T-helper 2 cell treated with Interferon-gamma antibody and Interleukin-4, amounts not matched to agents 5 μg/mL and 100 μg/mL, for 36 hours (primary cell): ENCODE data around the gene SGO1.

Experiments used
- DNase-seq: peaks from one replicate; pipeline ENCODE4 v3.0.0; 2021; ENCODE audit warnings: low spot score
- H3K27ac Mint-ChIP-seq: one replicate; pipeline ENCODE4 v1.8.0; 2021; ENCODE audit warnings: mild to moderate bottlenecking, mixed read lengths
- H3K27me3 Mint-ChIP-seq: one replicate; pipeline ENCODE4 v1.8.0; 2021; ENCODE audit warnings: low read depth, mixed read lengths
- H3K36me3 Mint-ChIP-seq: one replicate; pipeline ENCODE4 v1.8.0; 2021; ENCODE audit warnings: low read depth, mixed read lengths
- H3K4me1 Mint-ChIP-seq: one replicate; pipeline ENCODE4 v1.8.0; 2021; ENCODE audit warnings: low read depth, mixed read lengths
- H3K4me3 Mint-ChIP-seq: one replicate; pipeline ENCODE4 v1.8.0; 2022; ENCODE audit warnings: mild to moderate bottlenecking, moderate library complexity, mixed read lengths
- H3K9me3 Mint-ChIP-seq: one replicate; pipeline ENCODE4 v1.8.0; 2021; ENCODE audit warnings: mixed read lengths

The SGO1 gene

GRCh38 chr3:20142517-20142916 is 43.5 kb downstream of the SGO1 start:
- no peaks in the 10 kb centered on the region for H3K27me3 Mint-ChIP-seq
- H3K4me1 Mint-ChIP-seq: peaks cover 3% of the 10 kb centered on the region
- peaks cover 39% of the 10 kb centered on the region for H3K36me3 Mint-ChIP-seq
- DNase-seq: no peak
- no peak overlapping the region for H3K27ac Mint-ChIP-seq
- no peak overlapping the region for H3K4me3 Mint-ChIP-seq
- no peaks in the 10 kb centered on the region for H3K9me3 Mint-ChIP-seq

- H3K36me3 Mint-ChIP-seq: peaks cover 42% of the 10 kb centered on the region
- H3K27ac Mint-ChIP-seq: no peak overlapping the region
- peaks cover 3% of the 10 kb centered on the region for H3K4me1 Mint-ChIP-seq
- H3K4me3 Mint-ChIP-seq: no peak overlapping the region
- H3K27me3 Mint-ChIP-seq: no peaks in the 10 kb centered on the region
- no peak for DNase-seq
- H3K9me3 Mint-ChIP-seq: no peaks in the 10 kb centered on the region
Measured at GRCh38 chr3:20141851-20142250, 44.2 kb downstream of the SGO1 start.

GRCh38 chr3:20141316-20141715 is 44.7 kb downstream of the SGO1 start:
- Mint-ChIP-seq H3K4me1 (peaks cover 3% of the 10 kb centered on the region), H3K27me3 (no peaks in the 10 kb centered on the region), H3K9me3 (no peaks in the 10 kb centered on the region), H3K36me3 (peaks cover 41% of the 10 kb centered on the region), H3K27ac (no peak overlapping the region), H3K4me3 (no peak overlapping the region)
- no peak for DNase-seq

GRCh38 chr3:20140881-20141280 is 45.1 kb downstream of the SGO1 start:
- peaks cover 42% of the 10 kb centered on the region for H3K36me3 Mint-ChIP-seq

GRCh38 chr3:20137647-20138046 is 48.4 kb downstream of the SGO1 start:
- H3K36me3 Mint-ChIP-seq: peaks cover 32% of the 10 kb centered on the region
- H3K4me1 Mint-ChIP-seq: no peaks in the 10 kb centered on the region

More at GRCh38 chr3:20140881-20141280, 45.1 kb downstream of the SGO1 start:
- Mint-ChIP-seq H3K27me3 (no peaks in the 10 kb centered on the region), H3K4me3 (no peak overlapping the region), H3K4me1 (peaks cover 3% of the 10 kb centered on the region), H3K9me3 (no peaks in the 10 kb centered on the region), H3K27ac (no peak overlapping the region)
- DNase-seq: no peak

GRCh38 chr3:20136231-20136630 is 49.8 kb downstream of the SGO1 start:
- H3K27ac Mint-ChIP-seq: no peak overlapping the region
- no peak overlapping the region for H3K4me3 Mint-ChIP-seq

More at GRCh38 chr3:20137647-20138046, 48.4 kb downstream of the SGO1 start:
- no peaks in the 10 kb centered on the region for H3K9me3 Mint-ChIP-seq
- no peak overlapping the region for H3K27ac Mint-ChIP-seq
- DNase-seq: no peak
- no peak overlapping the region for H3K4me3 Mint-ChIP-seq
- H3K27me3 Mint-ChIP-seq: no peaks in the 10 kb centered on the region

GRCh38 chr3:20130106-20130505 is 55.9 kb downstream of the SGO1 start:
- no peaks in the 10 kb centered on the region for H3K9me3 Mint-ChIP-seq
- H3K36me3 Mint-ChIP-seq: peaks cover 39% of the 10 kb centered on the region
- no peaks in the 10 kb centered on the region for H3K27me3 Mint-ChIP-seq
- H3K4me1 Mint-ChIP-seq: peaks cover 4% of the 10 kb centered on the region
- no peak overlapping the region for H3K27ac Mint-ChIP-seq
- no peak for DNase-seq
- H3K4me3 Mint-ChIP-seq: no peak overlapping the region

More at GRCh38 chr3:20136231-20136630, 49.8 kb downstream of the SGO1 start:
- Mint-ChIP-seq H3K36me3 (peaks cover 22% of the 10 kb centered on the region), H3K9me3 (no peaks in the 10 kb centered on the region), H3K4me1 (no peaks in the 10 kb centered on the region), H3K27me3 (no peaks in the 10 kb centered on the region)
- DNase-seq: no peak

GRCh38 chr3:20128358-20128757 is 57.6 kb downstream of the SGO1 start:
- H3K4me3 Mint-ChIP-seq: no peak overlapping the region
- H3K4me1 Mint-ChIP-seq: peaks cover 4% of the 10 kb centered on the region
- peaks cover 52% of the 10 kb centered on the region for H3K36me3 Mint-ChIP-seq
- H3K9me3 Mint-ChIP-seq: no peaks in the 10 kb centered on the region
- no peaks in the 10 kb centered on the region for H3K27me3 Mint-ChIP-seq
- no peak overlapping the region for H3K27ac Mint-ChIP-seq
- DNase-seq: no peak

- Mint-ChIP-seq H3K36me3 (peaks cover 69% of the 10 kb centered on the region), H3K4me3 (no peak overlapping the region), H3K27me3 (no peaks in the 10 kb centered on the region), H3K4me1 (peaks cover 4% of the 10 kb centered on the region), H3K27ac (no peak overlapping the region), H3K9me3 (no peaks in the 10 kb centered on the region)
- no peak for DNase-seq
Measured at GRCh38 chr3:20125897-20126296, 60.1 kb downstream of the SGO1 start.

- Mint-ChIP-seq H3K9me3 (no peaks in the 10 kb centered on the region), H3K27me3 (no peaks in the 10 kb centered on the region), H3K4me1 (peaks cover 4% of the 10 kb centered on the region), H3K36me3 (peaks cover 68% of the 10 kb centered on the region), H3K4me3 (no peak overlapping the region), H3K27ac (no peak overlapping the region)
- no peak for DNase-seq
Measured at GRCh38 chr3:20125289-20125688, 60.7 kb downstream of the SGO1 start.

- no peak overlapping the region for H3K4me3 Mint-ChIP-seq
- H3K36me3 Mint-ChIP-seq: peaks cover 66% of the 10 kb centered on the region
- peaks cover 4% of the 10 kb centered on the region for H3K4me1 Mint-ChIP-seq
- H3K27me3 Mint-ChIP-seq: no peaks in the 10 kb centered on the region
- DNase-seq: no peak
- H3K27ac Mint-ChIP-seq: no peak overlapping the region
- H3K9me3 Mint-ChIP-seq: no peaks in the 10 kb centered on the region
Measured at GRCh38 chr3:20123131-20123652, 62.8 kb downstream of the SGO1 start.

- peaks cover 4% of the 10 kb centered on the region for H3K4me1 Mint-ChIP-seq
- no peak overlapping the region for H3K4me3 Mint-ChIP-seq
- no peaks in the 10 kb centered on the region for H3K27me3 Mint-ChIP-seq
- DNase-seq: no peak
- H3K9me3 Mint-ChIP-seq: no peaks in the 10 kb centered on the region
- H3K36me3 Mint-ChIP-seq: peaks cover 66% of the 10 kb centered on the region
- H3K27ac Mint-ChIP-seq: no peak overlapping the region
Measured at GRCh38 chr3:20121088-20121487, 64.9 kb downstream of the SGO1 start.
